Endothelial cell of umbilical vein (primary cell): ENCODE data around the gene CSTA.

Source experiments
- POLR2A ChIP-seq: IDR thresholded peaks from 2 replicates; pipeline ENCODE4 v1.6.1; 2012; ENCODE audit warnings: low read depth, mild to moderate bottlenecking, control low read depth, low read length
- POLR2AphosphoS5 ChIP-seq: IDR thresholded peaks from 2 replicates; pipeline ENCODE4 v1.6.1; 2012; ENCODE audit warnings: low read depth, mild to moderate bottlenecking, control low read depth, low read length, moderate library complexity; ENCODE audit not compliant: insufficient read depth

- TF ChIP-seq POLR2A (no peak), POLR2AphosphoS5 (no peak)
Measured at GRCh38 chr3:122313281-122313680, 11.8 kb upstream of the CSTA start.
